ENCODE measurements around the gene ADCK1. TPM values are rescaled to one million over a fixed set of nuclear protein-coding genes. Genes with fewer than 3 reads are reported as not detected.
"Not testable (repeated sequence)": the region's sequence is repeated elsewhere in the genome, so short reads cannot be mapped to it uniquely, and the experiment has no call there.

The ADCK1 gene
- total RNA-seq, 1 experiment from 2014 or later, result 12.2 TPM

- H3K27me3 ChIP-seq (ENCODE audit: insufficient read depth, low read length); H2BK15ac ChIP-seq (ENCODE audit: low read depth, low read length); H3K4me1 Mint-ChIP-seq; H3K4me2 ChIP-seq (ENCODE audit: insufficient read depth, insufficient read length, low read length); H2BK5ac ChIP-seq (ENCODE audit: insufficient read length, low read length); H3K79me2 ChIP-seq (ENCODE audit: insufficient read depth, low read length); H3T11ph ChIP-seq (ENCODE audit: low read length); H3K18ac ChIP-seq (ENCODE audit: insufficient read length, low read depth, low read length); H2AK5ac ChIP-seq (ENCODE audit: insufficient read length, low read length); H4K91ac ChIP-seq (ENCODE audit: insufficient read length, low read depth, low read length); H3K23ac ChIP-seq (ENCODE audit: insufficient read length, low read depth, low read length); H3K9me3 ChIP-seq (ENCODE audit: control insufficient read depth, low read depth, low read length); H3K56ac ChIP-seq (ENCODE audit: insufficient read length, low read depth, low read length); DNase-seq; H3K14ac ChIP-seq (ENCODE audit: insufficient read depth, low read length); H3K36me3 Mint-ChIP-seq (ENCODE audit: insufficient read depth in 1 of 3, low read depth in 3 of 3); H2AFZ ChIP-seq (ENCODE audit: low read length); H4K5ac ChIP-seq (ENCODE audit: insufficient read length, low read depth, low read length); H3K4me3 Mint-ChIP-seq; H3K4me1 ChIP-seq (ENCODE audit: insufficient read depth, low read length); H3K79me1 ChIP-seq (ENCODE audit: insufficient read depth, low read depth, low read length, poor library complexity, severe bottlenecking); H3K4ac ChIP-seq (ENCODE audit: low read depth, low read length); H2BK120ac ChIP-seq (ENCODE audit: low read depth, low read length, poor library complexity, severe bottlenecking); H3K9ac ChIP-seq (ENCODE audit: extremely low read depth, insufficient read length, low read length); H3K23me2 ChIP-seq (ENCODE audit: insufficient read length, low read depth, low read length, poor library complexity, severe bottlenecking); H3K9me3 Mint-ChIP-seq; H4K20me1 ChIP-seq (ENCODE audit: control insufficient read depth, insufficient read depth, insufficient read length); H3K27ac ChIP-seq (ENCODE audit: insufficient read length, low read depth, low read length); H2BK12ac ChIP-seq (ENCODE audit: insufficient read length, low read depth, low read length); H4K8ac ChIP-seq (replicated peaks; ENCODE audit: insufficient read length, low read depth, low read length); H3K27me3 Mint-ChIP-seq (ENCODE audit: low read depth); H2BK20ac ChIP-seq (ENCODE audit: low read depth, low read length, poor library complexity, severe bottlenecking); H3K27ac Mint-ChIP-seq: not testable (repeated sequence)
- WGBS (ENCODE audit: extremely low coverage, insufficient read length, low lambda C conversion rate), result no CpG with 5 or more reads among the region's 4 CpGs
Observed at GRCh38 chr14:77773966-77774365, 25.9 kb upstream of the ADCK1 start.
